ENCODE measurements around the gene POLD4.

POLD4 gene

GRCh38 chr11:67370351-67371076 is 17.2 kb upstream of the POLD4 start:
- no peak for DNase-seq (ENCODE audit: low spot score)

- DNase-seq (ENCODE audit: low spot score), result no peak
These were observed 16.5 kb upstream of the POLD4 start for GRCh38 chr11:67369801-67370284.

- no peak for DNase-seq (ENCODE audit: low spot score)
These were observed 15.9 kb upstream of the POLD4 start for GRCh38 chr11:67369275-67369674.

- DNase-seq (ENCODE audit: low spot score), result no peak
These were observed 15.3 kb upstream of the POLD4 start for GRCh38 chr11:67368621-67369020.

GRCh38 chr11:67367761-67368227 is 14.4 kb upstream of the POLD4 start:
- DNase-seq (ENCODE audit: low spot score), result no peak

- no peak for DNase-seq (ENCODE audit: low spot score)
These were observed 13.8 kb upstream of the POLD4 start for GRCh38 chr11:67366961-67367760.

GRCh38 chr11:67366546-67366945 is 13.2 kb upstream of the POLD4 start:
- no peak for DNase-seq (ENCODE audit: low spot score)

- no peak for DNase-seq (ENCODE audit: low spot score)
These were observed 12.5 kb upstream of the POLD4 start for GRCh38 chr11:67365736-67366444.

GRCh38 chr11:67364783-67365722 is 11.7 kb upstream of the POLD4 start:
- DNase-seq (ENCODE audit: low spot score), result no peak

- no peak for DNase-seq (ENCODE audit: low spot score)
These were observed 10.8 kb upstream of the POLD4 start for GRCh38 chr11:67364169-67364568.

- no peak for DNase-seq (ENCODE audit: low spot score)
These were observed 4.7 kb upstream of the POLD4 start for GRCh38 chr11:67357831-67358670.

- peak; percentile 84 for DNase-seq (ENCODE audit: low spot score)
These were observed 3.7 kb upstream of the POLD4 start for GRCh38 chr11:67356864-67357561.

GRCh38 chr11:67356387-67356863 is 3.1 kb upstream of the POLD4 start:
- DNase-seq (ENCODE audit: low spot score), result no peak

- no peak for DNase-seq (ENCODE audit: low spot score)
These were observed 2.5 kb upstream of the POLD4 start for GRCh38 chr11:67355794-67356386.

GRCh38 chr11:67355023-67355793 is 1.9 kb upstream of the POLD4 start:
- no peak for DNase-seq (ENCODE audit: low spot score)

- peak; percentile 94 for DNase-seq (ENCODE audit: low spot score)
These were observed 1.0 kb upstream of the POLD4 start for GRCh38 chr11:67354075-67355022.
